ENCODE results near the gene DCTN1.

DCTN1 gene

GRCh38 chr2:74385396-74385795, 5.3 kb upstream of the DCTN1 start:
- no peak for TF ChIP-seq CTCF (IDR thresholded peaks at IDR 0.05)
- no peak for DNase-seq (ENCODE audit: low spot score)
- Histone ChIP-seq H3K4me3 (no peak overlapping the region), H3K27ac (no peak overlapping the region)

- no peak for DNase-seq (ENCODE audit: low spot score)
- Histone ChIP-seq H3K4me3 (no peak overlapping the region), H3K27ac (no peak overlapping the region)
- TF ChIP-seq CTCF (IDR thresholded peaks at IDR 0.05), result no peak
Observed at GRCh38 chr2:74384051-74384450, 3.9 kb upstream of the DCTN1 start.

GRCh38 chr2:74383254-74383653, 3.1 kb upstream of the DCTN1 start:
- Histone ChIP-seq H3K27ac (peak overlapping the region in 1 of 2 donors; percentile 9), H3K4me3 (no peak overlapping the region)
- no peak for DNase-seq (ENCODE audit: low spot score)
- TF ChIP-seq CTCF (IDR thresholded peaks at IDR 0.05), result no peak

GRCh38 chr2:74381751-74382150, 1.6 kb upstream of the DCTN1 start:
- H3K27ac ChIP-seq, result no peak overlapping the region
- DNase-seq (ENCODE audit: low spot score), result no peak
- H3K4me3 ChIP-seq, result no peak overlapping the region
- TF ChIP-seq CTCF (IDR thresholded peaks at IDR 0.05), result no peak

GRCh38 chr2:74378007-74378406, 2.1 kb downstream of the DCTN1 start:
- no peak for DNase-seq (ENCODE audit: low spot score)
- H3K27ac ChIP-seq, result no peak overlapping the region
- no peak for TF ChIP-seq CTCF (IDR thresholded peaks at IDR 0.05)
- H3K4me3 ChIP-seq, result no peak overlapping the region

- no peak for DNase-seq (ENCODE audit: low spot score)
- no peak overlapping the region for H3K4me3 ChIP-seq
- no peak for TF ChIP-seq CTCF (IDR thresholded peaks at IDR 0.05)
- no peak overlapping the region for H3K27ac ChIP-seq
Observed at GRCh38 chr2:74375838-74376237, 4.3 kb downstream of the DCTN1 start.

GRCh38 chr2:74374509-74375205, 5.5 kb downstream of the DCTN1 start:
- TF ChIP-seq CTCF (IDR thresholded peaks at IDR 0.05), result no peak
- H3K27ac ChIP-seq, result peak overlapping the region in 1 of 2 donors; percentile 59
- no peak for DNase-seq (ENCODE audit: low spot score)

More at GRCh38 chr2:74374509-74375205, 5.5 kb downstream of the DCTN1 start:
- H3K4me3 ChIP-seq, result peak overlapping the region; percentile 60
